Ectodermal cell (in vitro differentiated cells): ENCODE results near the gene CLMN.

Source experiments
- H3K27ac ChIP-seq: 2 replicates; pipeline ENCODE4 v1.7.0; 2013; ENCODE audit warnings: mild to moderate bottlenecking, low read depth, low read length; ENCODE audit not compliant: insufficient read depth, poor library complexity, severe bottlenecking
- H3K27me3 ChIP-seq: 2 replicates; pipeline ENCODE4 v1.7.0; 2013; ENCODE audit warnings: mild to moderate bottlenecking, low read length; ENCODE audit not compliant: insufficient read depth, control insufficient read depth, poor library complexity, severe bottlenecking
- H3K36me3 ChIP-seq: one replicate; pipeline ENCODE4 v1.7.0; 2013; ENCODE audit warnings: low read length; ENCODE audit not compliant: control insufficient read depth, insufficient read depth
- H3K4me1 ChIP-seq: one replicate; pipeline ENCODE4 v1.7.0; 2013; ENCODE audit warnings: low read length; ENCODE audit not compliant: control insufficient read depth, insufficient read depth
- H3K4me3 ChIP-seq: 2 replicates; pipeline ENCODE4 v1.7.0; 2013; ENCODE audit warnings: low read depth, low read length, control low read depth; ENCODE audit not compliant: insufficient read depth
- H3K9me3 ChIP-seq: 2 replicates; pipeline ENCODE4 v1.7.0; 2013; ENCODE audit warnings: mild to moderate bottlenecking, low read length, moderate library complexity; ENCODE audit not compliant: control insufficient read depth
- WGBS, 2 experiments: methylation state at CpG; one replicate each; pipeline ENCODE4 v1.1.7; 2013; ENCODE audit warnings: missing lambda C conversion rate in 2 of 2; 5-methylcytosine and 5-hydroxymethylcytosine counted together

The CLMN gene

GRCh38 chr14:95323361-95323760, 3.7 kb upstream of the CLMN start:
- H3K27me3 ChIP-seq, result peaks cover 11% of the 10 kb centered on the region
- no peak overlapping the region for H3K27ac ChIP-seq
- no peaks in the 10 kb centered on the region for H3K9me3 ChIP-seq
- WGBS, 2 experiments, result 92 to 100% methylated on average over 4 to 5 of the region's 6 CpGs
- no peak overlapping the region for H3K4me3 ChIP-seq
- H3K36me3 ChIP-seq, result no peaks in the 10 kb centered on the region
- peaks cover 15% of the 10 kb centered on the region for H3K4me1 ChIP-seq

DNA sequence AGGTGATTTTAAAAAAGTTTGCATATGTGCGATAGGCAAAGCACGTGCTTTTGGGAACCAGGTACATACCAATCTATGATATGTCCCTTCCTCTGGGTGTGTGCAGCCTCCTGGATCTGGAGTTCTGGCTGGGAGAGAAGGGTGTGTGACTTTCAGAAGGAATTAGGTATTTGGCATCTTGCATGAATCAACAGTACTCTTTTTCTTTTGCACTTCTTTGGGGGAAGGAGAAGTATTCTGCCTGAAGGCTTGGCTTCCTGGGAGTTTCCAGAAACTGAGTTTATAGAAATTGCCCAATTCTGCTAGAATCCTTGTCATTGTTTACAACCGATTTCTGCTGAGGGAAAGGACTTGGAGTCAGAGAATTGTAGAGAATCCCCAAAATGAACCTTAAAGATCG, 2.9 kb upstream of the CLMN start:
- H3K27me3 ChIP-seq, result peaks cover 13% of the 10 kb centered on the region
- no peaks in the 10 kb centered on the region for H3K36me3 ChIP-seq
- no peak overlapping the region for H3K27ac ChIP-seq
- H3K4me1 ChIP-seq, result peaks cover 15% of the 10 kb centered on the region
- no peaks in the 10 kb centered on the region for H3K9me3 ChIP-seq
- 91 to 95% methylated on average over 4 of the region's 4 CpGs for WGBS, 2 experiments
- H3K4me3 ChIP-seq, result no peak overlapping the region

DNA sequence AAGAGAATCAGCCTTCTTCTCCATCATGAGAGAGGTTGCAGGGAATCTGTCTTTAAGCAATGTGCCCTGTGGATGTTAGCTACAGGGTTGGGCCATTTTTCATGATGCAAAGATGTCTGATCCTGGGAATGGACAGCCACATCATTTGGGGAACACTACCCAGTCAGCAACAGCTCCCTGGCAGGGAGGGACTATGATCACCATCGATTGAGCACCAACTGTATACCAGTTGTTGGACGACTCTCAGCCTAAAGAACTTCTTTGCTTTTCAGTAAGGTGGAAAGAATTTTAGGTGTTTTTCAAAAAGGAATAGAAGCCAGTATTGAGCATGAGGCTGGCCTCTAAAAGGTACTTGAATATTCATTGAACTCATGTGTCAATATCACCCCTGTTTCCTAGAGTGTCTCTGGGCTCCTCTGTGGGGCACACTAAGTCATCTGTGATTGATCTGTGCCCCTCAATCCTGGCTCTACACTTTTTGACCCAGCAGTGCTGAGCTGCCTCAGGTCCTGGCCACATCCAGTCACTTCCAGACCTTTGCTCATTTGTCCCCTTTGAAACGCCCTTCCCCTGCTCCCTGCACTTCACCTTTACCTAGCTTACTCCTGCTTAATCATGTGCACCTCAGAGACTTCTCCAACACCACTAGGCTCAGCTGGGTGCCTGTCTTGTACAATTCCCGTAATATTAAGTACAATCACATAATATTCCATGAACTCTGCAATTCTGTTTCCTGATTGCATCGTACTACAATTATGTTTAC, 2.2 kb upstream of the CLMN start:
- Histone ChIP-seq H3K36me3 (no peaks in the 10 kb centered on the region), H3K4me1 (peaks cover 15% of the 10 kb centered on the region), H3K27ac (no peak overlapping the region), H3K9me3 (no peaks in the 10 kb centered on the region), H3K27me3 (peaks cover 13% of the 10 kb centered on the region), H3K4me3 (no peak overlapping the region)
- WGBS, 2 experiments, result 92 to 95% methylated on average over 5 of the region's 5 CpGs

- no peaks in the 10 kb centered on the region for H3K9me3 ChIP-seq
- peaks cover 15% of the 10 kb centered on the region for H3K4me1 ChIP-seq
- 84 to 86% methylated on average over 8 of the region's 8 CpGs for WGBS, 2 experiments
- no peak overlapping the region for H3K4me3 ChIP-seq
- H3K36me3 ChIP-seq, result no peaks in the 10 kb centered on the region
- peaks cover 13% of the 10 kb centered on the region for H3K27me3 ChIP-seq
- no peak overlapping the region for H3K27ac ChIP-seq
Observed at GRCh38 chr14:95320955-95321600, 1.4 kb upstream of the CLMN start.

GRCh38 chr14:95320078-95320895, 579 bp upstream of the CLMN start:
- WGBS, 2 experiments, result 24 to 26% methylated on average over 29 to 30 of the region's 32 CpGs
- Histone ChIP-seq H3K4me3 (peak overlapping the region; percentile 48), H3K27ac (no peak overlapping the region)

GRCh38 chr14:95318399-95319311, 1.1 kb downstream of the CLMN start:
- Histone ChIP-seq H3K27ac (no peak overlapping the region), H3K27me3 (peaks cover 13% of the 10 kb centered on the region), H3K4me3 (peak overlapping the region; percentile 69), H3K36me3 (no peaks in the 10 kb centered on the region), H3K4me1 (peaks cover 15% of the 10 kb centered on the region), H3K9me3 (no peaks in the 10 kb centered on the region)
- WGBS, 2 experiments, result 35 to 37% methylated on average over 22 of the region's 22 CpGs

More at GRCh38 chr14:95320078-95320895, 579 bp upstream of the CLMN start:
- no peaks in the 10 kb centered on the region for H3K36me3 ChIP-seq
- H3K4me1 ChIP-seq, result peaks cover 15% of the 10 kb centered on the region
- H3K27me3 ChIP-seq, result peaks cover 13% of the 10 kb centered on the region
- H3K9me3 ChIP-seq, result no peaks in the 10 kb centered on the region

DNA sequence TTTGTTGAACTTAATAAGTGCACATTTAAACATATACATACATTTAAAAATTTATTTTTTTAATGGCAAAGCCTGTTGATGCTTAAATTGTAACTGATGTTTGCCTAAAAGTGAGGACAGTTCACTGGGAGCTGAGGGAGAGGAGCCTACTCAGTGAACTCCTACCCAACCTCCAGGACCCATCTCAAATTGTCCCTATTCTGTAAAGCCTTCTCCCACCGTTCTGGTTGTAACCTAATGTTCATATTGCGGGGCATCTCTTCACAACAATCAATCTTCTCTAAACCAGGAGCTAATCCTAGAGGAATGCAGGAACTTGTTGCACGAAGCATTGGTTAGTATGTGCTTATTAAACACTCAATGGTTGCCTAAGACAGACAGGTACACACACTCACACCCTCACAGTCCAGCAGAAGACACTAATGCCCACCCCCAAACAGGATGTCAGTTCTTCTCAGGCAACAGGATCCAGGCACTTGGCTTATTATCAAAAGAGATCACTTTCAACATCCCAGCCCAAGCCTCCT, 1.8 kb downstream of the CLMN start:
- 83 to 94% methylated on average over 3 of the region's 3 CpGs for WGBS, 2 experiments
- Histone ChIP-seq H3K27ac (no peak overlapping the region), H3K4me3 (no peak overlapping the region), H3K27me3 (peaks cover 13% of the 10 kb centered on the region), H3K9me3 (no peaks in the 10 kb centered on the region), H3K4me1 (peaks cover 15% of the 10 kb centered on the region), H3K36me3 (no peaks in the 10 kb centered on the region)

DNA sequence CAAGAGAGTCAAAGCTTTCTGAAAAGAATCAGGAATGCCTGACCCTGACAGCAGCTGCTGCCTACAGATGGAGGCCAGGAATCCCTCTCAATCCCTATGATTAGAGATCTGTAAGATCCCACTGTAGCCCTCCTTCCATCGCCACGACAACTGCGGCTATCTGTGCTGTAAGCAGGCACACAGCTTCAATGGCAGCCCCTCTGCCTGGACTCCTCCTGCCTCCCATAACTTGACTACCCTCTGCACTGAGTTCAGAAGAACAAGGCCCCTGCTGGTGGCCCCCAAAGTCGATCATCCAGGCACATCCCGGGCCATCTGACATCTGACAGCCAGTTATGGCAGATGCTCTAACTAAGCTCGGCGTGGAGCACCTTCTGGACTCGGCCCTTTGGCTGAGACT, 2.9 kb downstream of the CLMN start:
- no peak overlapping the region for H3K27ac ChIP-seq
- no peak overlapping the region for H3K4me3 ChIP-seq
- 88% methylated on average over 8 of the region's 8 CpGs for WGBS, 2 experiments
- peaks cover 15% of the 10 kb centered on the region for H3K4me1 ChIP-seq
- H3K9me3 ChIP-seq, result no peaks in the 10 kb centered on the region
- H3K36me3 ChIP-seq, result no peaks in the 10 kb centered on the region
- peaks cover 13% of the 10 kb centered on the region for H3K27me3 ChIP-seq

GRCh38 chr14:95315579-95315978, 4.1 kb downstream of the CLMN start:
- H3K27me3 ChIP-seq, result peaks cover 13% of the 10 kb centered on the region
- no peaks in the 10 kb centered on the region for H3K9me3 ChIP-seq
- no peak overlapping the region for H3K4me3 ChIP-seq
- peaks cover 6% of the 10 kb centered on the region for H3K4me1 ChIP-seq
- H3K36me3 ChIP-seq, result no peaks in the 10 kb centered on the region
- no peak overlapping the region for H3K27ac ChIP-seq
- WGBS, 2 experiments, result 94 to 96% methylated on average over 7 of the region's 7 CpGs
